ENCODE results near the gene PRPS1.

- TF ChIP-seq CTCF (conservative IDR thresholded peaks at IDR 0.05; ENCODE audit: low read length) (no peak), EZH2phosphoT487 (IDR thresholded peaks at IDR 0.05; ENCODE audit: borderline replicate concordance, low read depth, low read length) (no peak)
Measured at GRCh38 chrX:107630031-107630689, 1.9 kb downstream of the PRPS1 start.
